GM19099 (cell line): ENCODE results near the gene NR2C2.

Experiments used
- POLR2A ChIP-seq: IDR thresholded peaks from 3 replicates; pipeline ENCODE4 v1.6.1; 2011; ENCODE audit warnings: low read depth; ENCODE audit not compliant: insufficient read length; ENCODE audit errors: extremely low read depth

Gene NR2C2

GRCh38 chr3:15017191-15017590 is 69.8 kb downstream of the NR2C2 start:
- TF ChIP-seq POLR2A: no peak

- no peak for TF ChIP-seq POLR2A
Measured at GRCh38 chr3:15023249-15023648, 75.9 kb downstream of the NR2C2 start.

GRCh38 chr3:15023719-15024118 is 76.3 kb downstream of the NR2C2 start:
- no peak for TF ChIP-seq POLR2A

- TF ChIP-seq POLR2A: no peak
Measured at GRCh38 chr3:15029625-15030024, 82.2 kb downstream of the NR2C2 start.

GRCh38 chr3:15032650-15033049 is 85.3 kb downstream of the NR2C2 start:
- no peak for TF ChIP-seq POLR2A

- TF ChIP-seq POLR2A: no peak
Measured at GRCh38 chr3:15033103-15033502, 85.7 kb downstream of the NR2C2 start.

- no peak for TF ChIP-seq POLR2A
Measured at GRCh38 chr3:15038306-15038705, 90.9 kb downstream of the NR2C2 start.

GRCh38 chr3:15040844-15041243 is 93.5 kb downstream of the NR2C2 start:
- TF ChIP-seq POLR2A: no peak

GRCh38 chr3:15041950-15042349 is 94.6 kb downstream of the NR2C2 start:
- no peak for TF ChIP-seq POLR2A

GRCh38 chr3:15042936-15043335 is 95.6 kb downstream of the NR2C2 start:
- TF ChIP-seq POLR2A: no peak

- no peak for TF ChIP-seq POLR2A
Measured at GRCh38 chr3:15043408-15044171, 96.2 kb downstream of the NR2C2 start.

- no peak for TF ChIP-seq POLR2A
Measured at GRCh38 chr3:15044326-15044725, 96.9 kb downstream of the NR2C2 start.

- no peak for TF ChIP-seq POLR2A
Measured at GRCh38 chr3:15045667-15046066, 98.3 kb downstream of the NR2C2 start.

GRCh38 chr3:15049584-15049983 is 102.2 kb downstream of the NR2C2 start:
- TF ChIP-seq POLR2A: no peak

- TF ChIP-seq POLR2A: no peak
Measured at GRCh38 chr3:15050405-15051092, 103.2 kb downstream of the NR2C2 start.

GRCh38 chr3:15051531-15051930 is 104.1 kb downstream of the NR2C2 start:
- TF ChIP-seq POLR2A: no peak
